HepG2 (cell line): ENCODE results near the gene GFPT1.

ENCODE experiments used
- CTCF ChIP-seq: sonication (generic); formaldehyde crosslinking; IDR thresholded peaks from 2 replicates; pipeline ENCODE4 v1.5.0; 2020; ENCODE audit warnings: mild to moderate bottlenecking, missing genetic modification reagents, moderate library complexity
- NFYB ChIP-seq: sonication (generic); formaldehyde crosslinking; IDR thresholded peaks from 2 replicates; pipeline ENCODE4 v1.4.0; 2020; ENCODE audit warnings: missing genetic modification reagents
- TBL1XR1 ChIP-seq: fragments of 150-350 bp; IDR thresholded peaks from 2 replicates; pipeline ENCODE4 v1.6.1; 2014; ENCODE audit warnings: borderline replicate concordance, low read length; ENCODE audit not compliant: partially characterized antibody
- ZSCAN25 ChIP-seq: sonication (generic); formaldehyde crosslinking; IDR thresholded peaks from 2 replicates; pipeline ENCODE4 v1.8.0; 2022; ENCODE audit warnings: mild to moderate bottlenecking, missing genetic modification reagents

- TF ChIP-seq ZSCAN25 (CRISPR knock-in tag) (no peak), NFYB (CRISPR knock-in tag) (no peak), TBL1XR1 (no peak), CTCF (no peak)
These were observed 47.7 kb upstream of the GFPT1 start for GRCh38 chr2:69434753-69435152.
